GM19452 (cell line): Measurements from ENCODE around the gene ZC3H14.

Experiments used
- ATAC-seq: cut with Tn5 transposase; IDR thresholded peaks from one replicate; pipeline ENCODE4 v1.9.1; 2021; ENCODE audit not compliant: unreplicated experiment

Gene ZC3H14

DNA sequence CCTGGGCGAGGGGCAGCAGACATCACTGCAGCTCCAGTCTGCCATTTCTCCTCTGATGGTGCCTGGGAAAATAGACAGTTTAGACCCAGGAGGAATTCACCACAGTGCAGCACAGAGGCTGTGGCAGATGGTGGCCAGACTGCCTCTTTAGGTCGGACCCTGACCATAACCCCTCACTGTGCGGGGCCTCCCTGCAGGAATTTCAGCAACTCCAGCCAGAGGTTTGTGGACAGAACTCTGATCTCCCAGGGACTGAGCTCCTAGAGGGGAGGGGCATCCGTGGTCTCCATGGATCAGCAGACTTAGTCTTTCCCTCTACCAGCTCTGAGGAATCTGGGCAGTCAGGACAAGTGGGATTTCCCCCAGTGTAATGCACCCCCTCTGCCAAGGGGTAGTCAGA, 106.5 kb downstream of the ZC3H14 start:
- ATAC-seq, result no peak
